Spleen (tissue), 11 donors: ENCODE results near the gene RMI2. TPM values are rescaled to one million over a fixed set of nuclear protein-coding genes. Genes with fewer than 3 reads are reported as not detected.

Source experiments
- DNase-seq: peaks from one replicate; pipeline ENCODE4 v3.0.0-alpha.2; 2020
- H3K27ac ChIP-seq, 8 donors: fragments of 200-600 bp; sonication (generic) in 7 of 8; 1 replicate in 4 of 8; 2 replicates in 4 of 8; pipeline versions ENCODE4 v1.5.0 to v1.8.0; 2016 to 2021; ENCODE audit warnings: inconsistent platforms in 4 of 8, mild to moderate bottlenecking in 4 of 8, moderate library complexity in 1 of 8
- H3K27me3 ChIP-seq, 7 donors: fragments of 200-600 bp; sonication (generic) in 6 of 7; replicated peaks in 1 of 7; 1 replicate in 4 of 7; 2 replicates in 3 of 7; pipeline versions ENCODE4 v1.5.0 to v1.8.0; 2016 to 2021; ENCODE audit warnings: inconsistent platforms in 3 of 7, mild to moderate bottlenecking in 1 of 7
- H3K36me3 ChIP-seq, 6 donors: fragments of 200-600 bp; sonication (generic) in 5 of 6; 1 replicate in 4 of 6; 2 replicates in 2 of 6; pipeline versions ENCODE4 v1.5.0 to v1.8.0; 2016 to 2021; ENCODE audit warnings: inconsistent platforms in 2 of 6
- H3K4me1 ChIP-seq, 6 donors: fragments of 200-600 bp; sonication (generic) in 5 of 6; 1 replicate in 3 of 6; 2 replicates in 3 of 6; pipeline versions ENCODE4 v1.5.0 to v1.8.0; 2016 to 2021; ENCODE audit warnings: inconsistent platforms in 3 of 6
- H3K4me3 ChIP-seq, 8 donors: fragments of 200-600 bp; sonication (generic) in 7 of 8; 1 replicate in 4 of 8; 2 replicates in 4 of 8; pipeline versions ENCODE4 v1.5.0 to v1.8.0; 2016 to 2021; ENCODE audit warnings: inconsistent platforms in 4 of 8, mild to moderate bottlenecking in 4 of 8, moderate library complexity in 2 of 8
- H3K9me3 ChIP-seq, 8 donors: fragments of 200-600 bp; sonication (generic) in 7 of 8; 1 replicate in 4 of 8; 2 replicates in 4 of 8; pipeline versions ENCODE4 v1.5.0 to v1.8.0; 2016 to 2021; ENCODE audit warnings: inconsistent platforms in 4 of 8
- POLR2A ChIP-seq, 3 donors: fragments of 450-650 bp; IDR thresholded peaks; one replicate each; pipeline ENCODE4 v1.5.1; 2017; ENCODE audit warnings: antibody characterized with exemption in 3 of 3, mild to moderate bottlenecking in 1 of 3
- POLR2AphosphoS5 ChIP-seq, 3 donors: sonication (generic); formaldehyde crosslinking; IDR thresholded peaks; one replicate each; pipeline ENCODE4 v1.5.1; 2017; ENCODE audit warnings: antibody characterized with exemption in 3 of 3
- WGBS, 5 donors: extraction: QIAGEN DNeasy Blood & Tissue Kit in 3 of 5; methylation state at CpG; one replicate each; pipeline versions ENCODE4 v1.1.5 to v1.1.7; 2013 to 2018; 5-methylcytosine and 5-hydroxymethylcytosine counted together
- intact Hi-C: fragments of 100-400 bp; cut with DNase I; formaldehyde crosslinking; loops from one replicate; pipeline ENCODE4 v1.15.0; 2023; ENCODE audit warnings: low total_unique reads
- polyA plus RNA-seq, 3 donors: library from polyadenylated mRNA; stranded (reverse); fragments of 200-250 nt; gene quantifications; one replicate each; pipeline ENCODE4 v1.2.1, GENCODE V29; 2013
- total RNA-seq, 7 donors: library from RNA; depleted of rRNA in 3 of 7; stranded (reverse); fragments of >200 nt in 3 of 7; fragmentation: NEBNext Ultra II Directional in 4 of 7; extraction: Animal tissue kit (Norgen Biotek cat#: 25700) in 4 of 7; gene quantifications; one replicate each; pipeline versions ENCODE4 v1.1.0 to v1.2.1, GENCODE V29; 2016 to 2021
- TF ChIP-seq, protein P1 (sequence below), 11 experiments: fragments of 200-600 bp in 7 of 11; fragments of 450-650 bp in 4 of 11; sonication (generic) in 4 of 11; IDR thresholded peaks in 8 of 11; conservative IDR thresholded peaks in 3 of 11; 1 replicate in 7 of 11; 2 replicates in 4 of 11; pipeline versions ENCODE4 v1.4.0 to v1.8.0; 2016 to 2021; ENCODE audit warnings: antibody characterized with exemption in 11 of 11, inconsistent platforms in 4 of 11, mild to moderate bottlenecking in 1 of 11
- donor health status: healthy with polysubstance abuse.
- donor health status: DM: no; HTN: no; CAD: no; lungs with moderate emphysema.
- donor health status: DM: no; HTN: no; CAD: no.
- donor health status: Bipolar disorder and iron deficiency.
- donor health status: healthy.
- donor health status: DM: no; HTN: no; CAD: no.
- donor health status: DM: yes; HTN: yes; CAD: no.

The RMI2 gene
- total and polyA plus RNA-seq, 10 donors = 2.4 to 23.6 (median 4.7) TPM

DNA sequence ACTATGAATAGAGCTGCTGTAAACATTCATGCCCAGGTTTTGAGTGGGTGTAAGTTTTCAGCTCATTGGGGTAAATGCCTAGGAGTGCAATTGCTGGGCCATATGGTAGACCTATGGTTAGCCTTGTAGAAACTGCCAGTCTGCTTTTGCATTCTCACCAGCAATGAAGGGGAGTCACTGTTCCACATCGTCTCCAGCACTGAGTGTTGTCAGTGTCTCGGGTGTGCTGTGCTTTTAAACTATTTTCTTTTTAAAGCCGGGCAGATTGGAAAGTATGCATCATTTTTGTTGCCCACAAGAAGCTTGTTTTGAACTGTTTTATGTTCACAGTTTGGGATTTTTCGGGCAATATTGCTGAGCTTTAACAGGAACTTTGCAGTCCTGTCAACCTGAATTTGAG, 7.9 kb downstream of the RMI2 start:
- peaks cover 0 to 20% (median 0%) of the 10 kb centered on the region in 7 donors for H3K27me3 ChIP-seq
- DNase-seq = peak; percentile 8
- H3K9me3 ChIP-seq = no peaks in the 10 kb centered on the region
- H3K4me3 ChIP-seq = no peak overlapping the region
- peaks cover 25 to 80% (median 59%) of the 10 kb centered on the region in 6 donors for H3K4me1 ChIP-seq
- intact Hi-C loops = no loop called here
- no peaks in the 10 kb centered on the region for H3K36me3 ChIP-seq
- no peak overlapping the region for H3K27ac ChIP-seq
- 54 to 74% (median 59%) methylated on average over 4 of the region's 4 CpGs for WGBS, 5 donors
- TF ChIP-seq, protein P1, sequence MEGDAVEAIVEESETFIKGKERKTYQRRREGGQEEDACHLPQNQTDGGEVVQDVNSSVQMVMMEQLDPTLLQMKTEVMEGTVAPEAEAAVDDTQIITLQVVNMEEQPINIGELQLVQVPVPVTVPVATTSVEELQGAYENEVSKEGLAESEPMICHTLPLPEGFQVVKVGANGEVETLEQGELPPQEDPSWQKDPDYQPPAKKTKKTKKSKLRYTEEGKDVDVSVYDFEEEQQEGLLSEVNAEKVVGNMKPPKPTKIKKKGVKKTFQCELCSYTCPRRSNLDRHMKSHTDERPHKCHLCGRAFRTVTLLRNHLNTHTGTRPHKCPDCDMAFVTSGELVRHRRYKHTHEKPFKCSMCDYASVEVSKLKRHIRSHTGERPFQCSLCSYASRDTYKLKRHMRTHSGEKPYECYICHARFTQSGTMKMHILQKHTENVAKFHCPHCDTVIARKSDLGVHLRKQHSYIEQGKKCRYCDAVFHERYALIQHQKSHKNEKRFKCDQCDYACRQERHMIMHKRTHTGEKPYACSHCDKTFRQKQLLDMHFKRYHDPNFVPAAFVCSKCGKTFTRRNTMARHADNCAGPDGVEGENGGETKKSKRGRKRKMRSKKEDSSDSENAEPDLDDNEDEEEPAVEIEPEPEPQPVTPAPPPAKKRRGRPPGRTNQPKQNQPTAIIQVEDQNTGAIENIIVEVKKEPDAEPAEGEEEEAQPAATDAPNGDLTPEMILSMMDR (IDR thresholded peaks at IDR 0.05 in 8 of 11, conservative IDR thresholded peaks at IDR 0.05 in 3 of 11) = no peak
- TF ChIP-seq POLR2A (IDR thresholded peaks at IDR 0.05) = no peak
- TF ChIP-seq POLR2AphosphoS5 (IDR thresholded peaks at IDR 0.05) = no peak

DNA sequence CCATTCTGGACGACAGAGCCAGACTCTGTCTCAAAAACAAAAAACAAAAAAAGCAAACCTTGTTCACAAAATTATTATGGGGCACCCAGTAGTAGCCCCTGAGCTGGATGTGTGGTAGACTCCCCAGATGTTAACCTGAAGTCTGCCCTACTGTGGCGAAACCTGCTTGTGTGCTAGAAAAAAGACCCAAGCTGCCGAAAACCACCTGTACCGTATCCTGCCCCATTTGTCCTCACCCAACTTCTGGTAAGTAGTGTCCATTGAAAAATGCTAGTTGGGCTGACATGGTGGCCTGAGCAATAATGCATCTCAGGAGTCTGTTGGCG, 9.1 kb downstream of the RMI2 start:
- Histone ChIP-seq H3K4me3 (peak overlapping the region in 1 of 8 donors; percentile 5), H3K36me3 (no peaks in the 10 kb centered on the region), H3K27me3 (peaks cover 0 to 32% (median under 1%) of the 10 kb centered on the region in 7 donors), H3K27ac (peak overlapping the region in 5 of 8 donors; percentile 26 to 65 (median 58)), H3K9me3 (no peaks in the 10 kb centered on the region), H3K4me1 (peaks cover 22 to 77% (median 52%) of the 10 kb centered on the region in 6 donors)
- intact Hi-C loops = no loop called here
- no peak for TF ChIP-seq POLR2AphosphoS5 (IDR thresholded peaks at IDR 0.05)
- no peak for DNase-seq
- 48 to 62% (median 54%) methylated on average over 5 of the region's 5 CpGs for WGBS, 5 donors

DNA sequence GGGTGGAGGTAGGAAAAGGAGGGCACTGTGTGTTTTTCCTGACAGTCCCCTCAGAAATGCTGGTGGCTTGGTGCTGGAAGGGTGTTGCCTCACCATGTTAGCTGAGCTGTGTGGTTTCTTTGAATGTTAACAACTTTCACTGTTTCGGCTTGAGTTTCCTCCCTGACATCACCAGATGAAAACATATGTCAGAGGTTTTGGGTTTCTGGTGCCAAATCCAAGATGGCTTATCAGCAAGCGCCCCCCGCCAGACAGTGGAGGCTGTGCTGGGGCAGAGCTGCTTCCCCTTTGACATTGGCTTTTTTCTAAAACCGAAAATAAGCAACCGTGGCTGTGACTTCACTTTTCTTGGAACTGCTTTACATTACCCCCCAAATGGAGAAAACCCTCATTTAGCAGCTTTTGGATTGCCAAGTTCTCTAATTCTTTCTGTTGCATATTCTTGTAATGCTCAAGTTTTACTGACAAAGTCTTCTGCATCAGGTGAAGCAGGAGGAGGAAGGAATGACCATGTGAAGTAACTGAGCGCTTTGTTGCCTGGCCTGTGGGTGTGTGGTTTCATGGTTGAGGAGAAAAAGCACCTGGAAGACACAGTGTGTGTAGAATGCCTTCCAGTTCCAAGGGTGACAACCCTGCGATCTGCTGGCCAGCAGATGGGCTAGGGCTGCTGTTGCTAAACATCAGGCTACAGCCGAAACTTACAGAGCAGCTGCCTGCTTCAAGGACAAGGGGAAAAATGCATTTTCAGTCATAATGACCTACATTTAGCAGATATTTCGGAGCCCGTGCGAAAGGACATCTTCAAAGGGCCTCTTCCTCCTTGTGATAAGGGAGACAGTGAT, 9.7 kb downstream of the RMI2 start:
- WGBS, 5 donors = 26 to 39% (median 30%) methylated on average over 11 of the region's 11 CpGs
- peaks cover 22 to 71% (median 46%) of the 10 kb centered on the region in 6 donors for H3K4me1 ChIP-seq
- H3K4me3 ChIP-seq = peak overlapping the region in 1 of 8 donors; percentile 5
- no peaks in the 10 kb centered on the region for H3K36me3 ChIP-seq
- intact Hi-C loops = loop anchor here (5.0 kb wide), 2 partner anchors 98 to 388 kb away; partner anchors contain the start of gene SOCS1
- peak; percentile 88 for DNase-seq
- TF ChIP-seq POLR2AphosphoS5 (IDR thresholded peaks at IDR 0.05) (no peak), POLR2A (IDR thresholded peaks at IDR 0.05) (no peak)
- TF ChIP-seq, protein P1 (IDR thresholded peaks at IDR 0.05 in 8 of 11, conservative IDR thresholded peaks at IDR 0.05 in 3 of 11) = no peak
- no peaks in the 10 kb centered on the region for H3K9me3 ChIP-seq
- peak overlapping the region in 6 of 8 donors; percentile 13 to 65 (median 48) for H3K27ac ChIP-seq
- H3K27me3 ChIP-seq = peaks cover 0 to 38% (median 5%) of the 10 kb centered on the region in 7 donors

DNA sequence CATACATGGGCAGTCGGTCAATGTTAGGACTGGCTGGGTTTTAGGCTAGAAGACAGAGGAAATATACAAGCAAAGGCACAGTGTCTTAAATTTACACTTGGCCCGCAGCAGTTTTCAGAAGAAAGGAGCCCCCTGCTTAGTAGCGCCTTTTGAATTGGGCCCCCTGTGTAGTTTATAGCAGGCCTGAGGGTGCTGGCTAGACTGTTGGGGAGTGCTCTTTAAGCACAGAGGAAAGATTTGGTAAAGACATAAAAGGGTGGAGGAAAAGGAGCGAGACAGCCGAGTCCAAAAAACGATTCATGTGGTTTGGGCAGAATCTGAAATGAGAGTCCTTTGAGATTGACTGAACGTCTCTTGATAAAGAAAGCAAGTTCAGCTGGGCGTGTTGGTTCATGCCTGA, 10.6 kb downstream of the RMI2 start:
- Histone ChIP-seq H3K36me3 (no peaks in the 10 kb centered on the region), H3K27ac (peak overlapping the region in 1 of 8 donors; percentile 26), H3K4me3 (no peak overlapping the region), H3K4me1 (peaks cover 22 to 68% (median 40%) of the 10 kb centered on the region in 6 donors), H3K27me3 (peaks cover 0 to 47% (median 5%) of the 10 kb centered on the region in 7 donors), H3K9me3 (no peaks in the 10 kb centered on the region)
- intact Hi-C loops = loop anchor here (5.0 kb wide), 2 partner anchors 99 to 389 kb away; partner anchors contain the start of gene SOCS1
- WGBS, 5 donors = 44 to 79% (median 70%) methylated on average over 8 of the region's 8 CpGs
- DNase-seq = no peak
- TF ChIP-seq POLR2AphosphoS5 (IDR thresholded peaks at IDR 0.05) (no peak), POLR2A (IDR thresholded peaks at IDR 0.05) (no peak)
- TF ChIP-seq, protein P1 (IDR thresholded peaks at IDR 0.05 in 8 of 11, conservative IDR thresholded peaks at IDR 0.05 in 3 of 11) = no peak
